NCI-H2107 (cell line): Measurements from ENCODE around the gene CCDC197.

Experiments
- DNase-seq: peaks from one replicate; lab custom pipeline; 2025; lab: John Stamatoyannopoulos, UW

Gene CCDC197

DNA sequence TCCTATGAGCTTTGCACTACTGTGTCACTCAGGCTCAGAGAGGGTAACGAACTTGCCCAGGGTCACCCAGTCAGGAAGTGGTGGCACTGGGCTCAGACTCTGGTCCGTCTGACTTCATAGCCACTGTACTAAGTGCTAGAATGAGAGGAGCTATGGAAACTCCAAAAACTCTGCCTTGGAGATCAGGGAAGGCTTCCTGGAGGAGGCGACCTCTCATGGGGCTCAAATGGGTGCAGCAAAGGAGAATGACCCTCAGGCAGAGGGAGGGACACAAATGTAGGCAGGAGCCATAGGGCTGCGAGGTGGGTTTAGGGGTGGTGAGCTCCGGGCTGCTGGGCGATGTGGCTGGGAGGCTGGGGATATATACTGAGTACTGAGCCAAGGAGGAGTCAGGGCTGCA, 3.2 kb downstream of the CCDC197 start:
- no peak for DNase-seq

DNA sequence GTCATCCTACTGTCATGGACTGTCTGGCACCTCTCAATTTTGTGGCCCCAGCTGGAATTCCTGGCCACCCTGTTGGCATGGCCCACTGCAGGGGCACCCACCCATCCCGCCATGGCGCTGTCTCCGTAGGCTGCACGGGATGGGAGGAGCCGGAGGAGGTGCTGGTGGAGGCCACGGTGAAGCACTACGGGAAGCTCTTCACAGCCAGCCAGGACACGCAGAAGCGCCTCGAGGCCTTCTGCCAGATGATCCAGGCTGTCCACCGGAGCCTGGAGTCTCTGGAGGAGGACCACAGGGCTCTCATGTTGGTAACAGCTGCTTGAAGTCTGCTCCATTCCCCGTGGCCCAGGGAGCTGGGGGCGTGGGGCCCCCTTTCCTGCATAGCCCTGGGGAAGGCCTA, 3.9 kb downstream of the CCDC197 start:
- DNase-seq, result no peak

DNA sequence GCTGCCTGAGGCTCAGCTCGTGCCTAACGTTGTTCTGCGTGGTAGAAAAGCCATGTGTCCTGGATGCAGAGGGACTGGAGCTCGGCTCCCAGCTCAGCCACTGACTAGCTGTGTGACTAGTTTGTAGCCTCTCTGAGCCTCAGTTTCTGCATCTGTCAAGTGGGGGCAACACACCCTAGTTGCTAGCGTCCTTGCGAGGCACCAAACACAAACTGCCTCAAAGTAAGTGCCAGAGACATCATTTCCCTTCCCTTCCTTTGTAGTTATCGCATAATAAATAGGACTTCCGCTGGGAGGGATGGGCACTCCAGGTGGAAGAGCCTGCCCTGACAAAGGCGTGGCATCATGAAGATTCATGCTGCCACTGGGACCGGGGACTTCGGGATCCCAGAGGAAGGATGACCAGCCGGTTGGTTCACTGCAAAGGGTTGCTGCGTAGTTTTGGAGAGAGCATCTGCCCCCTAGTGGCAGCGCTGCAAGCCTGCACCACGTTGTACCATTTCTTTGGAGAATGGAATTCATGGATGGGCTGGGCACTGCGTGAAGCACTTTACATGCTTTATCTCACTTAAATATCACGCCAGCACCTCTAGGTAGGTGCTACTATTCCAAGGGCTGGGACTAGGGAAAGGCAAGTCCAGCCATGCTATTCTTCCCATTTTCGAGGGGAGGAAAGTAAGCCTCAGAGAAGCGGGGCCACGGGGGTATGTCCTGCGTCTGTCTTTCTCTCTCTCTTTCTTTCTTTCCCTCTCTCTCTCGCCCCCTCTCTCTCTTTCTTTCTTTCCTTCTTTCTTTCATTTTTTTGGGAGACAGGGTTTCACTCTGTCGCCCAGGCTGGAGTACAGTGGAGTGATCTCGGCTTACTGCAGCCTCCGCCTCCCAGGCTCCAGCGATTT, 4.6 kb downstream of the CCDC197 start:
- DNase-seq, result peak; percentile 33

DNA sequence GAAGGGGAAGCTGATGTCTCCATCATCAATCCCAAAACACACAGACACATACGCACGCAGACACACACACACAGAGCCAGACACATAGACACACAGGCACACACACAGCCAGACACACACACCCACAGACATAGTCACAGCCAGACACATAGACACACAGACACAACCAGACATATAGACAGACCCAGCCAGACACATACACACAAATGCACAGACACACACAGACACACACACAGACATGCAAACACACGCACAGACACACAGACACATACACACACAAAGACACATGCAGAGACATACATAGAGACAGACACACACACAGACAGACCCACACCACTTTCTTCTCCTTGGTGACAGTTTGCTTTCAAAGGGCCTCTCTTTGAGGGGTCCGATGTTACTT, 6.3 kb downstream of the CCDC197 start:
- DNase-seq, result no peak

DNA sequence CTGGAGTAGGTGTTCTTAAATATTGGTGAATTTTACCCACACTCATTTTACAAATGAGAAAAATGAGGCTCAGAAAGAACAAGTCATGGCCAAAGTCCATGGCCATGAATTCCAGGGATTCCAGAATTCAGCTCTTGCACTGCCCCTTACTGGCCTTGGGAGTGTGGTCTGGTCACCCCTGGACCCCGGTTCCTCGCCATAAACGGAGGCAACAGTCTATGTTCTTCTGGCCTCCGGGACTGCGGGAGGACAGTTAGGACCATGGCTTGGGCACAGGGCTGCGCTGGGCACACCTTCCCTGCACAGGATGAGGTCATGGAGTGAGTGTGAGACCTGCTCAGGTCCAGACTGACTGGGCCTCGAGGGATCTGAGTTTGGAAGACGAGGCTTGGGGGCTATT, 6.9 kb downstream of the CCDC197 start:
- no peak for DNase-seq

DNA sequence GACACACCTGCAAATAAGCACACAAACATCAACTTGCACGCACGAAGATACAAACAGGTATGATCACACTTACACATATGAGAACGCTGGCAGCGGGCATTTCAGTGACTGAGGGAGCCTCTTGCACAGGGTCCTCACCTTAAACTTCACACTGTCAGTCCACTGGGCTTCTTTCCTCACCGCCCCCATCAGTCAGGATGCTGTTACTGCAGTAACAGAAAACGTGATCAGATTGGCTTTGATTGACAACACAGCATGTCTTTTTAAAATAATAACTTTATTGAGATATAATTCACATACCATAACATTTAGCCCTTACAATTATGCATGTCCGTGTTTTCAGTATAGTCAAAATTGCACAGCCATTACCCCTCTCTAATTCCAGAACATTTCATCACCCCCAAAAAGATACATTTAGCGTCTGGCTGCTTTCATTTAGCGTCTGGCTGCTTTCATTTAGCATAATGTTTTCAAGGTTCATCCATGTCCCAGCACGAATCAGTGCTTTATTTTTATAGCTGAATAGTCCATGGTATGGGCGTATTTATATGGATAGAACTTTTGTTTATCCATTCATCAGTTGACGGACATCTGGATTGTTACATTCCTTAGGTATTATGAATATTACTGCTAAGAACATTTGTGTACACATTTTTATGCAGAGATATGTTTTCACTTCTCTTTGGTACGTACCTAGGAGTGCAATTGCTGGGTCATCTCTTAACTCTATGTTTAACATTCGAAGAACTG, 8.4 kb downstream of the CCDC197 start:
- no peak for DNase-seq

DNA sequence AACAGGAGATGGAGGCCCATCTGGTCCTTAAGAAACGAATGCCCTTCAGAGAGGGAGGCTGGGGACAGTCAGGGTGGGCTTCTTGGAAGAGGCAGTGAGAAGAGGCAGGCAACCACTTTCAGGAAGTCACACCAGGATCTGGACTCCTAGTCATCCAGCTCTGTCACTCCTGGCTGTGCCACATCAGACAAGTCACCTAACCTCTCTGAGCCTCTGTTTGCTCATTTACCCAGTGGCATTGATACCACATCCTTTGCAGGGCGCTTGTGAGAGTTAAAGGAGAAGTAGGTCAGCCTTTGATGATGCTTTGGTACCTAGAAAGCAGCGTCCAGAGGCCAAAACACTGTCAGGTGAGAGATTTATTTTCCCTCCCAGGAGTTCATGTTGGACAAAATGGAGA, 11.1 kb downstream of the CCDC197 start:
- no peak for DNase-seq

DNA sequence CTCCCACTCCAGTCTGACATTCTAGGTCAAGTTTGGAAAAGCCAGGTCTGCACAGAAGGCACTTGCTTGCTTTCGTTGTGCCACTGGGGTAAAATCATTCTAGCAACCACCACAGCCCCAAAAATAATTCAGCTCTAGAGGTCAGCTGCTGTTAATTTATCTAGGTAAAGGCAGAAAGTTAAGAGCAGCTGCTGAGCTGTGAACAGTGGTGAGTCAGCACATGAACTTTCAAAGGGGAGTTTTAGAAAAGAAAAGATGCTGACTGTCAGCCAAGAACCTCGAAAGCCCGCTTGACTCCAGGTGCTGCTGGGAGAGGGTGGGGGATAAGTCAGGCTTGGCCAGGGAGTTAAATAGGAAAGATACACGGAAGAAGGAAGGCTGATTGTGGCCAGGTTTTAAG, 12.7 kb downstream of the CCDC197 start:
- DNase-seq, result peak; percentile 35

DNA sequence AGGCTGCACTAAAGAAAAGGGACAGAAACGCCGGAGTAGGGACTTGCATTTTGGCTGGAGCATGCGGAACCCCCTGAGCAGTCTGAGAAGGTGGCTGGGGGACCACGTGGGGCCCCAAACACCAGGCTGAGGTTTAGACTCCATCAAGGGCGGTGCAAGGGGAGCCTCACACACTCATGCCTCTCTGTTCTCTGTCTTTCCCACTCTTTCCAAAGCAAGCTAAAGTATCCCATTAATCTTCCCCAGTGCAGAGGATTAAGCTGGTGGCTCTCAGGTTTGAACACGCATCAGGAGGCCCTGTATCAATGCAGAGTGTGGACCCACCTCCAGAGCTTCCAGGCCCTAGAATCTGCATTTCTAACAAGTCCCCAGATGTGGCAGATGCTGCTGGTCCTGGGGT, 13.5 kb downstream of the CCDC197 start:
- no peak for DNase-seq

DNA sequence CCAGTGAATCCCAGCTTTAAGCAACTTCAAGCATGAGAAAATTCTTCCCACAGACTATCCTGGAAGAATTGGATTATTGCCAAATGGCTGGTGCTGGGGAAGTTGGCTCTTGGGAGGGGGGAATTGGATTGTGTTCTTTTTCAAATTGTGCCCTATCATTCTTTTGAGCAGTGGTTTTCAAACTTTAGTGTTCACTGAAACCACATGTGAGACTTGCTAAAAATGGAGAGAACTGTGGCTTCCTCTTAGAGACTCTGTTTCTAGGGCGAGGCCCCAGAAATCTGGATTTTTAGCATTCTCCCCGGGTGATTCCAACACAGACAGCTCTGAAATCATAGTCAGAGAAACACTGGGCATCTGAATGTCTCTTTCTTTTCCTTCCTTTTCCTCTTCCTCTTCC, 14.7 kb downstream of the CCDC197 start:
- DNase-seq, result no peak

DNA sequence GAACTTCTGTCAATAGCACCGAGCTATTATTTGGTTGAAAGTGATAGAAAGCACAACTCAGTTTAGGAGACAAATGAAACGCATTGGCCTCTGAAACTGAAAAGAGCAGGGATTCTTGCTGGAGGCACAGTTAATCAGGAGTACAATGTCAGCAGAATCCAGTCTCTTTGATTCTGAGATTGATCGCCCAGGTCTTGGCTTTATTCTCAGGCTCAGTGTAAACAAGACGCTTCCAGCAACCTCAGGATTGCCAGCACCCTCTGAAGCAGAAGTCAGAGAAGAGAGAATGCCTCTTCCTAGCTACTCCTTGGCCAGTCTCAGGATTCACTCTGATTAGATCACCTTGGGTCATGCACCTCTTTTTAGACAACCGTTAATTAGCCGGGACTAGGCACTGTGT, 17.3 kb downstream of the CCDC197 start:
- DNase-seq, result no peak

DNA sequence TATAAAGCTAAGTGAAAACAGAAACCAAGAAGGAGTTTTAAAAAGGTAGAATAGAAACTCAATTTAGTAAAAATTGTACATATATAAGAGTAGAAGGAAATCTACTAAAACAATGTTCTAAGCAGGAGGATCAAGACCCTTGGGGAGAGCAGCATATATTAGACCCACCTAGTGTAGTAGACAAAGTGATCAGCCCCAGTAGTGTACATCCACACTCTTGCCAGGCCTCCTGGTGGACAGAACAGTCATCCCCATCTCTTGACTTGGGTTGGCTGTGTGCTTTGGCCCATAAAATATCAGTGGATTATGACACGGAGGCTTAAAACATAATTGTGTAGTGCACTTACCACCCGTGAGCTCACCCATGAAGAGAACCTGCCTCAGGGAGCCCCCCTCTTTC, 18.1 kb downstream of the CCDC197 start:
- no peak for DNase-seq

DNA sequence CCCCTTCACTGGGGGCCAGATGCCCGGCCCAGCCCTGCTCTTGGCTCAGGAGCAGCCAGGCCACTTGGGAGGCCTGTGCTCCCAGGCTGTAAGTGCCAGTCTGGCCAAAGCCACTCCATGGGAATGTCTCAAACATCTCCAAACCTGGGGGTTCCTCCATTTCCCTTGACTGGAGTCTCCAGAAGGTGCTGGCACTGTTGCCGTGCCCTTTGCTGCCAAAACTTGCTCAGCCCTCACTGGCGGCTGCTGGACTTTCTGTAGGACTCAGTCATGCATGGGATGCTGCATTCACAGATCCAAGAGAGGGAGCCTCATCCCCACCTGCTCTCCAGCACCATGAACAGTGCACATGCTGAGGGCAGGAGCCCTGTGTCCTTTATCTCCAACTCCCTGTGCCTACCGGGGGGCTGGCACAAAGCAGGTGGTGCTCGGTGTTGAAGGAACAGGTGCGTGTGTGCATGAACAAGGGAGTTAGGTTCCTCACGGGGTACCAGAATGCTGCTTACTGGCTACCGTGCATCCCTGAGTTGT, 19.4 kb downstream of the CCDC197 start:
- DNase-seq, result no peak

DNA sequence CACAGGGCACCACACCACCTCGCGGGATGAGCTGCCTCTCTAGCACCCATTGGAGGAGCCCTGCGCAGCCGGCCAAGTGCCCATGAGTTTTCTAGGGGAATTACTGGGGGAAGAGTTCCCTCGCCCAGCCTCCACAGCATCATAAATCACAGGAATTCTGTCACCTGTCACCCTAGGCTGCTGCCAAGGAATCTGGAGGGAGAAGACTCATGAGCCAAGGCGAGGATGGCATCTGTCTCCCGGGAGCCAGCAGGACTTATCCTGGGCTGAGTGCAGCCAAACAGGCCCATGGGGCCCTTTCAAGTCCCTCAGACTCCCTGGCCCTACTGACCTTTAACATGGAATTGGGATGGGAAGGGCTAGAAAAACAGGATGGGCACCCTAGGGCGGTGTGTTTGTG, 21.2 kb downstream of the CCDC197 start:
- no peak for DNase-seq

DNA sequence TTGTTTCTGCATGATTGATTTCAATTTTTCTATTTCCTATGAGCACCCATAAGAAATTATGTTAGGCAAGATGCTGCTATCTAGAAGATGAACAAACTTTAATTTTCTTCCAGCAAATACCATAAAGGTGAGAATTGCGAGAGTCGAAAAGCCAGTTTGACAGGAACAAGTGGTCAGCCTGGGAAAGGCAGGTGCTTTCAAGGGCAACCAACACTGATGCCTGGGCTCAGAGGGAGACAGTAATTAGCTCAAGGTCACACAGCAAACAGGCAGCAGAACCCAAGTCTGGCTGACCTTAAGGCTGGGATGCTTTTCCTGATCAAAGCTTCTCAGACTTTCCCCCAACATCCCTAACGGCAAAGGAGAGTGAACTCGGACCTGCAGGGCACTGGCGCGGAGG, 22.2 kb downstream of the CCDC197 start:
- DNase-seq, result no peak

DNA sequence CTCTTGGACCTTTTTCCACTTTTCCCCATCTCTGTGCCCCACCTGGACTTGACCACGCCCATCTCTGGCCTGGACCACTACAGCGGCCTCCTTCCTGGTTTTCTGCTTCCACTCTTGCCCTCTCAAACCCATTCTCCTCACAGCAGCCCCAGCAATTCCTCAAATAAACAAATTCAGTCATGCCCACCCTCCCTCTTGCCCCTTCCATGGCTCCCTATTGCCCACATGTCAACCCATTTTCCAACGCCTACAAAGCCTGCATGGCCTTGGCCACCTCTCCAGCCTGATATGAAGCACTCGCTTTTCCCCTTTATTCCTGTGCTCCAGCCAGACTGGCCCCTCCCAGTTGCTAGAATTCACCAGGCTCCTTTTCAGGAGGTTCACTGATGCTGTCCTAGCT, 23.2 kb downstream of the CCDC197 start:
- no peak for DNase-seq

DNA sequence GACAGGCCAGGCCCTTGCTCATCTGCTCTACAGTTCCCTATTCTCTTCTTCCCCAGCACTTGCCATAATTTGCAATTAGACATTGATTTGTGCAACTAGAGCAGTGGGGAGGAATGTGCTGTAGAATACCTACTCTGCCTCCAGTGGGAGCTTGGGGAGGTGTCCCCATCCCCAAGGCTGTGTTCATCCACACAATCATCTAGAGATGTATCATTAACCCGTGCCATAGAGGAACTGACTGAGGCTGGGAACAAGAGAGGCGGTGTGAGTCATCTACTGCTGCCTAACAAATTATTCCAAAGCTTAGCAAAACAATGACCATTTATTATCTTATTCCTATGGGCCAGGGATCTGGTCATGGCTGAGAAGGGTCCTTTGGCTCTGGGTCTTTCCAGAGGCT, 23.9 kb downstream of the CCDC197 start:
- DNase-seq, result no peak

DNA sequence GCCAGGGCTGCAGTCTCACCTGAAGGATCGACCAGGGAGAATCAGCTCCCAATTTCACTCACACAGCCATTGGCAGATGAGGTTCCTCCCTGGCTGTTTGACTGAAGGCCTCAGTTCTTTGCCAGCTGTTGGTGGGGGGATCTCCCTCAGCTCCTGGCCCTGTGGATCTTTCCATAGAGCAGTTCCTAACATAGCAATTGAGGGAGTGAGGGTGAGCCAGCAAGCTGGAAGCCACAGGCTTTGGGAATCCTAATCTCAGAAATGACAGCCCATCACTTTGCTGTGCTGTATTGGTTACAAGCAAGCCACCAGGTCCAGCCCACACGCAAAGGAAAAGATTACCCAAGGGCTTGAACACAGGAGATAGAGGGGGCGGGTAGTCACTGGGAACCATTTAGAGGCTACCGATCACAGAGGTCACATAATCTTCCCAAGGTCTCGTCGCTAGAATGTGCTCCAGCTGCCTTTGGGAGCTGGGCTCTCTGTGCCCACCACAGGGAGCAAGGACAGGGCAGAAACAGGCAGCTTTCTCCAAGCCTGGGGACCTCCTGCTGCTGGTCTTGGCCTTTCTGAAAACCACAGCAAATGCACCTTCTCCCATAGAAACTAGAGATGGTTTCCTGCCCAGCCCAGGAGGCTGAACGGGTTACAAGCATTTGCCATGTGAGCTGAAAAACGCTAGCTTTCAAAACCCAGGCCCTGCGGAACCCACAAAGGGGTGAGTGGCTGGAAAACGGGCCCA, 24.5 kb downstream of the CCDC197 start:
- DNase-seq, result no peak

DNA sequence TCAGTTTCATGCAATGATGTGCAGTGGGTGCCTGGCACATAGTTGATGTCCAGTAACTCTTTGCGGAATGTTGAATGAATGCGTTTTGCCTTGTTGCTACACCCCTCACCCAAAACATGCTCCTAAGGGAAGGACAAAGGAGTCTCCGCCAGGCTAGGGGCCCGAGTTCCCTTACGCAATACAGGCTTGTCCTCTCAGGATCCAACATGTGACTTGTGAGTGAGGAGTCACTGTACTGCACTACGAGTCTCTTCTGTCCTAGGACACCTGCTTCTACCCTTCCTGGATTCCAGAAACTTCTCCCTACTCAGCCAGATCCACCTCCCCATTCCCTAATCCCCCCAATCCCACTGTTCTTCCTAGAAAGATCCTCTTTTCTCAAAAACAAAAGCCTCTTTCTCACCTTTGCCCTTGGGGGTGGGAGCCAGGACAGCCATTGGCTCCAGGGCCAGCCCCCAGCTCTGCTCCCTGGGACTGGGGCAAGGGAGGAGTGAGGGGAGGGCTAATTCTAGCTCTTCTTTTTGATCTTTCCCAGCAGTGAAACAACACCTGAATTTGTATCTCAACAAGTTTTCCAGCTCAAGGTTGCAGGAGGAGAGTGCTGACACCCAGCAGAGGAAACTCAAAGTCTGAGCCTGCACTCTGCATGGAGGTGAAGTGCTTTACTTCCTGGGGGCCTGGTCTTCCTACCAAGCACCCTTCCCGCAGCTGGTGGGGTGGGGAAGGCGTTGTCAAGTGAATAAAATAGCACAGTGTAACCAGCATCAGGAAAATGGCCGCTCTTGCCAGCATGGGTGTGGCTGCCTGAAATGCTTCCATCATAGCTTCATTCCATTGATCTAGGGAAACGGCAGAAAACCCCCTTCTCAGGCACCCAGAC, 25.7 kb downstream of the CCDC197 start:
- no peak for DNase-seq

DNA sequence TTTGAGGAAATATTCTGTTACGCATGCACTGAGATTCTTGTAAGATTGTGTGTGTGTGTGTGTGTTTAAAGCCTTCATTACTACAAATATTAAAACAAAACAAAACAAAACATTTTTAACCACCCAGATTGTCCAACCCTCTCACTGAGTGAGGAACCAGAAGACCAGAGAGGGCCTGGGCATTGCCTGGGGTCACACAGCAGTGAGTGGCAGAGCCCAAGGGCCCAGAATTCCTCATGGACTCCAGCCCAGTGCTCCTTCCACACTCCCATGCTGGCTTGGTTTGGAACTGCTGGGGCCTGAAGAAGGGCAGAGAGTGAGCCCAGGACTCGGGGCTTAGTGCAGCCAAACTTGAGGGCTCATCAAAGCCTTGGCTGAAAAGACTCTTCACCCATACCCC, 27.4 kb downstream of the CCDC197 start:
- DNase-seq, result no peak

DNA sequence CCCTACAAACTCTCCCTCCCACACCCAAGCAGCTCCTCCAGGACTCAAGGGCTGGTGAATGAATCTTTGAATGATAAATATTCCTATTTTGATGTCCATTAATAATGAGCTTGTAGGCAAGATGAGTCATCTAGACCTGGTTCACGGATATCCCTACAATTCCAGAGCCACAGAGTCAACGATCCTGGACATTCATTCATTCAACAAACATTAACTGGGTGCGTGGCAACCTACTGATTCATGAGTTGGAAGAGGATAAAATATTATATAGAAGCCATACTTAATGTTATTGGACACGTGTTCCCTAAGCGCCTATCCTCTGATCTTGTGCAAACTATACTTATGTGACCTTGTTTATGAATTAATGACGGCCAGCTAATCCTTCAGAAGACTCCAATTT, 28.6 kb downstream of the CCDC197 start:
- no peak for DNase-seq
